SK-N-SH (cell line): ENCODE results near the gene SELENOP. TPM values are rescaled to one million over a fixed set of nuclear protein-coding genes. Genes with fewer than 3 reads are reported as not detected.

Experiments
- CTCF ChIA-PET: fragments of 300-600, 350-600 bp; formaldehyde crosslinking; extraction: SDS; loops from one replicate; lab custom pipeline; 2021; lab: Yijun Ruan, JAX
- POLR2A ChIA-PET: fragments of 350-600 bp; sonication (Branson Sonifier 250); formaldehyde crosslinking; extraction: SDS; loops from one replicate; lab custom pipeline; 2020; ENCODE audit warnings: antibody characterized with exemption, inconsistent platforms; lab: Yijun Ruan, JAX
- DNase-seq: peaks from one replicate; pipeline ENCODE4 v3.0.0; 2012
- H2AFZ ChIP-seq: fragments of 200-600 bp; sonication (generic); 2 replicates; pipeline ENCODE4 v1.8.1; 2016; ENCODE audit warnings: antibody characterized with exemption, mild to moderate bottlenecking, low read depth
- H3F3A ChIP-seq: fragments of 200-600 bp; sonication (generic); replicated peaks from 2 replicates; pipeline ENCODE3; 2016; ENCODE audit warnings: antibody characterized with exemption, mild to moderate bottlenecking; ENCODE audit not compliant: insufficient read depth
- H3K27ac ChIP-seq, 2 experiments: fragments of 200-500 bp in 1 of 2; fragments of 200-600 bp in 1 of 2; sonication (Bioruptor generic) in 1 of 2; sonication (generic), shearing (Covaris generic) in 1 of 2; 2 replicates each; pipeline versions ENCODE4 v1.5.1 to v1.6.1; 2014 to 2016; ENCODE audit warnings: low read depth in 2 of 2, inconsistent platforms in 1 of 2, low read length in 1 of 2, mild to moderate bottlenecking in 1 of 2, mixed read lengths in 1 of 2
- H3K27me3 ChIP-seq: fragments of 200-600 bp; sonication (generic), shearing (Covaris generic); 2 replicates; pipeline ENCODE4 v1.6.1; 2016; ENCODE audit warnings: mixed run types; ENCODE audit not compliant: insufficient read depth
- H3K36me3 ChIP-seq, 2 experiments: fragments of 200-500 bp in 1 of 2; fragments of 200-600 bp in 1 of 2; sonication (Bioruptor generic) in 1 of 2; sonication (generic) in 1 of 2; replicated peaks in 1 of 2; 2 replicates each; pipeline versions ENCODE3 to v1.5.1; 2014 to 2016; ENCODE audit warnings: low read length in 1 of 2, mild to moderate bottlenecking in 1 of 2; ENCODE audit not compliant: insufficient read depth in 2 of 2, control insufficient read depth in 1 of 2
- H3K4me1 ChIP-seq, 2 experiments: fragments of 200-500 bp in 1 of 2; fragments of 200-600 bp in 1 of 2; sonication (Bioruptor generic) in 1 of 2; sonication (generic), shearing (Covaris generic) in 1 of 2; 2 replicates each; pipeline versions ENCODE4 v1.5.1 to v1.6.1; 2014 to 2016; ENCODE audit warnings: low read depth in 1 of 2, low read length in 1 of 2, mixed run types in 1 of 2; ENCODE audit not compliant: insufficient read depth in 2 of 2, control insufficient read depth in 1 of 2
- H3K4me2 ChIP-seq: fragments of 200-600 bp; sonication (generic), shearing (Covaris generic); 2 replicates; pipeline ENCODE4 v1.6.1; 2017; ENCODE audit warnings: mixed run types
- H3K4me3 ChIP-seq, 2 experiments: fragments of 200-500 bp in 1 of 2; fragments of 200-600 bp in 1 of 2; sonication (Bioruptor generic) in 1 of 2; sonication (generic), shearing (Covaris generic) in 1 of 2; 2 replicates each; pipeline versions ENCODE4 v1.5.1 to v1.8.1; 2014 to 2016; ENCODE audit warnings: low read depth in 2 of 2, inconsistent platforms in 1 of 2, low read length in 1 of 2, mild to moderate bottlenecking in 1 of 2, mixed read lengths in 1 of 2, moderate library complexity in 1 of 2
- H3K79me2 ChIP-seq: fragments of 200-600 bp; sonication (generic); 2 replicates; pipeline ENCODE4 v1.8.1; 2017; ENCODE audit warnings: mild to moderate bottlenecking; ENCODE audit not compliant: insufficient read depth
- H3K9ac ChIP-seq: fragments of 200-600 bp; sonication (generic); 2 replicates; pipeline ENCODE4 v1.6.1; 2017; ENCODE audit warnings: mixed run types
- H3K9me2 ChIP-seq: fragments of 200-600 bp; sonication (generic); 2 replicates; pipeline ENCODE4 v1.6.1; 2017; ENCODE audit warnings: mixed run types
- H3K9me3 ChIP-seq: fragments of 200-600 bp; sonication (generic); 2 replicates; pipeline ENCODE4 v1.6.1; 2017; ENCODE audit warnings: mixed run types, mild to moderate bottlenecking, moderate library complexity
- H4K20me1 ChIP-seq: fragments of 200-600 bp; sonication (generic); 2 replicates; pipeline ENCODE4 v1.6.1; 2017; ENCODE audit warnings: mild to moderate bottlenecking, mixed run types; ENCODE audit not compliant: insufficient read depth
- CTCF ChIP-seq: fragments of 200-600 bp; sonication (generic); IDR thresholded peaks from 2 replicates; pipeline ENCODE4 v1.6.1; 2017; ENCODE audit warnings: antibody characterized with exemption, mild to moderate bottlenecking, moderate library complexity
- EZH2phosphoT487 ChIP-seq: fragments of 200-600 bp; sonication (generic); IDR thresholded peaks from 2 replicates; pipeline ENCODE4 v1.6.1; 2017; ENCODE audit warnings: low read depth, mixed run types, mild to moderate bottlenecking, antibody characterized with exemption, moderate library complexity, borderline replicate concordance
- GATA2 ChIP-seq: sonication (generic); formaldehyde crosslinking; IDR thresholded peaks from 2 replicates; pipeline ENCODE4 v1.5.0; 2020; ENCODE audit warnings: mild to moderate bottlenecking, missing genetic modification reagents
- PBX3 ChIP-seq: IDR thresholded peaks from 2 replicates; pipeline ENCODE4; 2012
- SIN3A ChIP-seq: IDR thresholded peaks from 2 replicates; pipeline ENCODE4 v1.6.1; 2012; ENCODE audit warnings: low read depth, mild to moderate bottlenecking, low read length, moderate library complexity, borderline replicate concordance
- WGBS: methylation state at CpG from one replicate; pipeline ENCODE4 v1.1.6; 2017; ENCODE audit warnings: low lambda C conversion rate; 5-methylcytosine and 5-hydroxymethylcytosine counted together
- polyA plus RNA-seq, 3 experiments: library from polyadenylated mRNA; depleted of rRNA; stranded (reverse); fragments of >200 nt; gene quantifications; 2 replicates each; pipeline ENCODE4 v1.2.3, GENCODE V29; 2012
- TF ChIP-seq, protein P1 (sequence below): fragments of 150-350 bp; IDR thresholded peaks from 2 replicates; pipeline ENCODE4 v1.6.1; 2017; ENCODE audit warnings: antibody characterized with exemption, low read length, low read depth, borderline replicate concordance

The SELENOP gene
- polyA plus RNA-seq, 1 of the 3 experiments (the other 2 are of a cell fraction), result 0.08 TPM

DNA sequence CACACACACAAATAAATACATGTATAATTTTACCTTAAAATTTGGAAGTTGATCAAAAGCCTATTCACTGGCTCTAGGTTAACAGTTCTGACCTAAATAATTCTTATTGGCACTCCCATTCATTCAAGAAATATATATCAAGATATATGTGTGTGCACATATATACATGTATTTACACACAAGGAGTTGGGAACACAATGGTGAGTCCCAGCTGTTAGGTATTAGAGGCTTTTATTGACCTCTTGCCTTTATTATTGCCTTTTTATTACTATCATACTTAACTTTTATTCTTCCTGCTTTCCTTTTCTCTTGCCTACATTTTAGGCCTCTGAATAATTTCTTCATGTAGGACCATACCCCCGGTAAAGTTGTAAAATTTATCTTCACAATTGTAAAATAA is 30.1 kb downstream of the SELENOP start:
- H3K9me3 ChIP-seq, result no peaks in the 10 kb centered on the region
- 81% methylated on average over 1 of the region's 1 CpG for WGBS
- H3K36me3 ChIP-seq, result no peaks in the 10 kb centered on the region
- no peak overlapping the region for H3K9ac ChIP-seq
- H3K27me3 ChIP-seq, result no peaks in the 10 kb centered on the region
- H3K4me1 ChIP-seq, result no peaks in the 10 kb centered on the region; a peak in 1 of 4 replicates
- ChIA-PET POLR2A (no interaction called here), CTCF (interaction anchor here (3.2 kb wide), 1 partner anchor 14 kb away, joined by 15 read pairs; no protein-coding TSS in a partner anchor)
- no peaks in the 10 kb centered on the region for H4K20me1 ChIP-seq
- H3F3A ChIP-seq, result no peaks in the 10 kb centered on the region
- H3K79me2 ChIP-seq, result no peaks in the 10 kb centered on the region
- H3K4me2 ChIP-seq, result no peak overlapping the region
- no peak overlapping the region for H2AFZ ChIP-seq
- H3K27ac ChIP-seq, result no peak overlapping the region
- no peak overlapping the region for H3K4me3 ChIP-seq
- 0 out of 2 replicates have a peak, but pooled peaks cover 5% of the 10 kb centered on the region for H3K9me2 ChIP-seq
- TF ChIP-seq GATA2 (CRISPR knock-in tag) (no peak), SIN3A (no peak), PBX3 (no peak)
- DNase-seq, result no peak

DNA sequence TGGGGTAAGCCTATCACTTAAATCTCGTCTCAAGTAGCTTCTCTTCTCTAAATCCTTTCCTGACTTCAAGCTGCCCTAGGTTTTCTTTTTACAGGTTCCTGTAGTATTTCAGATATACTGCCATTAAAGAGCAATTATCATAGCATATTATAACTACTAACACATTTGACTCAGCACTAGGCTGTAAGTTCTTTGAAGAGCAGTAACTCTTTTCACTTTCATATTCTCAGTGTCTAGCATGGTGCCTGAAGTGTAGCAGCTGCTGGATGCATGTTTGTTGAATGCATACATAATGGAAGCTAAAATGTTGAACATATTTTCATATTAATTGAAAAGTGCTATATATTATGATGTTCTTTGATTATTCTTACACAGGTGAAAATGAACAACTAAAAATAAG is 32.6 kb downstream of the SELENOP start:
- CTCF ChIA-PET, result no interaction called here
- H3K4me1 ChIP-seq, result no peaks in the 10 kb centered on the region; a peak in 1 of 4 replicates
- H3K4me2 ChIP-seq, result no peak overlapping the region
- 48% methylated on average over 1 of the region's 1 CpG for WGBS
- no peak overlapping the region for H3K9ac ChIP-seq
- no peak for DNase-seq
- TF ChIP-seq, protein P1, sequence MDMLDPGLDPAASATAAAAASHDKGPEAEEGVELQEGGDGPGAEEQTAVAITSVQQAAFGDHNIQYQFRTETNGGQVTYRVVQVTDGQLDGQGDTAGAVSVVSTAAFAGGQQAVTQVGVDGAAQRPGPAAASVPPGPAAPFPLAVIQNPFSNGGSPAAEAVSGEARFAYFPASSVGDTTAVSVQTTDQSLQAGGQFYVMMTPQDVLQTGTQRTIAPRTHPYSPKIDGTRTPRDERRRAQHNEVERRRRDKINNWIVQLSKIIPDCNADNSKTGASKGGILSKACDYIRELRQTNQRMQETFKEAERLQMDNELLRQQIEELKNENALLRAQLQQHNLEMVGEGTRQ, result no peak
- no peak for TF ChIP-seq CTCF
- no peak for TF ChIP-seq EZH2phosphoT487
- TF ChIP-seq, all 33 proteins: peak for 0
- H4K20me1 ChIP-seq, result no peaks in the 10 kb centered on the region
- no peaks in the 10 kb centered on the region for H3K9me2 ChIP-seq
- H3K36me3 ChIP-seq, result no peaks in the 10 kb centered on the region
- no peaks in the 10 kb centered on the region for H3K79me2 ChIP-seq
- no peak overlapping the region for H3K27ac ChIP-seq
- H3F3A ChIP-seq, result no peaks in the 10 kb centered on the region
- H3K9me3 ChIP-seq, result no peaks in the 10 kb centered on the region
- H2AFZ ChIP-seq, result no peak overlapping the region
- POLR2A ChIA-PET, result no interaction called here
- no peaks in the 10 kb centered on the region for H3K27me3 ChIP-seq
- no peak overlapping the region for H3K4me3 ChIP-seq
